ENCODE results near the gene PTPRT.

The PTPRT gene

GRCh38 chr20:42604998-42605956, 584.4 kb downstream of the PTPRT start:
- no peak for DNase-seq

GRCh38 chr20:42603655-42604054, 586.1 kb downstream of the PTPRT start:
- no peak for DNase-seq

- DNase-seq, result no peak
Measured at GRCh38 chr20:42598581-42598980, 591.1 kb downstream of the PTPRT start.

- no peak for DNase-seq
Measured at GRCh38 chr20:42595625-42596024, 594.1 kb downstream of the PTPRT start.

- no peak for DNase-seq
Measured at GRCh38 chr20:42594659-42595058, 595.0 kb downstream of the PTPRT start.

GRCh38 chr20:42594011-42594410, 595.7 kb downstream of the PTPRT start:
- no peak for DNase-seq

GRCh38 chr20:42589976-42590639, 599.6 kb downstream of the PTPRT start:
- DNase-seq, result no peak

GRCh38 chr20:42588847-42589246, 600.9 kb downstream of the PTPRT start:
- no peak for DNase-seq

GRCh38 chr20:42587427-42587826, 602.3 kb downstream of the PTPRT start:
- no peak for DNase-seq

- no peak for DNase-seq
Measured at GRCh38 chr20:42581311-42581710, 608.4 kb downstream of the PTPRT start.

GRCh38 chr20:42576167-42576566, 613.5 kb downstream of the PTPRT start:
- no peak for DNase-seq

- DNase-seq, result no peak
Measured at GRCh38 chr20:42572320-42573016, 617.2 kb downstream of the PTPRT start.

GRCh38 chr20:42567409-42567808, 622.3 kb downstream of the PTPRT start:
- no peak for DNase-seq

- no peak for DNase-seq
Measured at GRCh38 chr20:42565235-42565995, 624.3 kb downstream of the PTPRT start.

GRCh38 chr20:42559665-42560064, 630.0 kb downstream of the PTPRT start:
- DNase-seq, result no peak

GRCh38 chr20:42556575-42556974, 633.1 kb downstream of the PTPRT start:
- no peak for DNase-seq

GRCh38 chr20:42553374-42553773, 636.3 kb downstream of the PTPRT start:
- no peak for DNase-seq

- no peak for DNase-seq
Measured at GRCh38 chr20:42549496-42549895, 640.2 kb downstream of the PTPRT start.

- no peak for DNase-seq
Measured at GRCh38 chr20:42544926-42545325, 644.8 kb downstream of the PTPRT start.

- no peak for DNase-seq
Measured at GRCh38 chr20:42532831-42533230, 656.9 kb downstream of the PTPRT start.

- no peak for DNase-seq
Measured at GRCh38 chr20:42531508-42531961, 658.2 kb downstream of the PTPRT start.

- DNase-seq, result no peak
Measured at GRCh38 chr20:42530855-42531448, 658.8 kb downstream of the PTPRT start.
